SK-N-SH (cell line): ENCODE results near the gene PXK. TPM values are rescaled to one million over a fixed set of nuclear protein-coding genes. Genes with fewer than 3 reads are reported as not detected.

ENCODE experiments used
- CTCF ChIA-PET: fragments of 300-600, 350-600 bp; formaldehyde crosslinking; extraction: SDS; loops from one replicate; lab custom pipeline; 2021; lab: Yijun Ruan, JAX
- POLR2A ChIA-PET: fragments of 350-600 bp; sonication (Branson Sonifier 250); formaldehyde crosslinking; extraction: SDS; loops from one replicate; lab custom pipeline; 2020; ENCODE audit warnings: antibody characterized with exemption, inconsistent platforms; lab: Yijun Ruan, JAX
- DNase-seq: peaks from one replicate; pipeline ENCODE4 v3.0.0; 2012
- H2AFZ ChIP-seq: fragments of 200-600 bp; sonication (generic); 2 replicates; pipeline ENCODE4 v1.8.1; 2016; ENCODE audit warnings: antibody characterized with exemption, mild to moderate bottlenecking, low read depth
- H3F3A ChIP-seq: fragments of 200-600 bp; sonication (generic); replicated peaks from 2 replicates; pipeline ENCODE3; 2016; ENCODE audit warnings: antibody characterized with exemption, mild to moderate bottlenecking; ENCODE audit not compliant: insufficient read depth
- H3K27ac ChIP-seq, 2 experiments: fragments of 200-500 bp in 1 of 2; fragments of 200-600 bp in 1 of 2; sonication (Bioruptor generic) in 1 of 2; sonication (generic), shearing (Covaris generic) in 1 of 2; 2 replicates each; pipeline versions ENCODE4 v1.5.1 to v1.6.1; 2014 to 2016; ENCODE audit warnings: low read depth in 2 of 2, inconsistent platforms in 1 of 2, low read length in 1 of 2, mild to moderate bottlenecking in 1 of 2, mixed read lengths in 1 of 2
- H3K27me3 ChIP-seq: fragments of 200-600 bp; sonication (generic), shearing (Covaris generic); 2 replicates; pipeline ENCODE4 v1.6.1; 2016; ENCODE audit warnings: mixed run types; ENCODE audit not compliant: insufficient read depth
- H3K36me3 ChIP-seq, 2 experiments: fragments of 200-500 bp in 1 of 2; fragments of 200-600 bp in 1 of 2; sonication (Bioruptor generic) in 1 of 2; sonication (generic) in 1 of 2; replicated peaks in 1 of 2; 2 replicates each; pipeline versions ENCODE3 to v1.5.1; 2014 to 2016; ENCODE audit warnings: low read length in 1 of 2, mild to moderate bottlenecking in 1 of 2; ENCODE audit not compliant: insufficient read depth in 2 of 2, control insufficient read depth in 1 of 2
- H3K4me1 ChIP-seq, 2 experiments: fragments of 200-500 bp in 1 of 2; fragments of 200-600 bp in 1 of 2; sonication (Bioruptor generic) in 1 of 2; sonication (generic), shearing (Covaris generic) in 1 of 2; 2 replicates each; pipeline versions ENCODE4 v1.5.1 to v1.6.1; 2014 to 2016; ENCODE audit warnings: low read depth in 1 of 2, low read length in 1 of 2, mixed run types in 1 of 2; ENCODE audit not compliant: insufficient read depth in 2 of 2, control insufficient read depth in 1 of 2
- H3K4me2 ChIP-seq: fragments of 200-600 bp; sonication (generic), shearing (Covaris generic); 2 replicates; pipeline ENCODE4 v1.6.1; 2017; ENCODE audit warnings: mixed run types
- H3K4me3 ChIP-seq, 2 experiments: fragments of 200-500 bp in 1 of 2; fragments of 200-600 bp in 1 of 2; sonication (Bioruptor generic) in 1 of 2; sonication (generic), shearing (Covaris generic) in 1 of 2; 2 replicates each; pipeline versions ENCODE4 v1.5.1 to v1.8.1; 2014 to 2016; ENCODE audit warnings: low read depth in 2 of 2, inconsistent platforms in 1 of 2, low read length in 1 of 2, mild to moderate bottlenecking in 1 of 2, mixed read lengths in 1 of 2, moderate library complexity in 1 of 2
- H3K79me2 ChIP-seq: fragments of 200-600 bp; sonication (generic); 2 replicates; pipeline ENCODE4 v1.8.1; 2017; ENCODE audit warnings: mild to moderate bottlenecking; ENCODE audit not compliant: insufficient read depth
- H3K9ac ChIP-seq: fragments of 200-600 bp; sonication (generic); 2 replicates; pipeline ENCODE4 v1.6.1; 2017; ENCODE audit warnings: mixed run types
- H3K9me2 ChIP-seq: fragments of 200-600 bp; sonication (generic); 2 replicates; pipeline ENCODE4 v1.6.1; 2017; ENCODE audit warnings: mixed run types
- H3K9me3 ChIP-seq: fragments of 200-600 bp; sonication (generic); 2 replicates; pipeline ENCODE4 v1.6.1; 2017; ENCODE audit warnings: mixed run types, mild to moderate bottlenecking, moderate library complexity
- H4K20me1 ChIP-seq: fragments of 200-600 bp; sonication (generic); 2 replicates; pipeline ENCODE4 v1.6.1; 2017; ENCODE audit warnings: mild to moderate bottlenecking, mixed run types; ENCODE audit not compliant: insufficient read depth
- CHD2 ChIP-seq: fragments of 150-350 bp; IDR thresholded peaks from 2 replicates; pipeline ENCODE4 v1.6.1; 2018; ENCODE audit warnings: low read length; ENCODE audit not compliant: partially characterized antibody
- ELF1 ChIP-seq: IDR thresholded peaks from 2 replicates; pipeline ENCODE4 v1.4.0; 2012
- EP300 ChIP-seq, 2 experiments: IDR thresholded peaks; 2 replicates each; pipeline versions ENCODE4 v1.4.0 to v1.6.1; 2012; ENCODE audit warnings: borderline replicate concordance in 1 of 2, low read depth in 1 of 2, low read length in 1 of 2
- FOXJ3 ChIP-seq: sonication (generic); formaldehyde crosslinking; IDR thresholded peaks from 2 replicates; pipeline ENCODE4 v1.5.1; 2020; ENCODE audit warnings: mild to moderate bottlenecking, missing genetic modification reagents
- FOXM1 ChIP-seq: IDR thresholded peaks from 2 replicates; pipeline ENCODE4 v1.4.0; 2012; ENCODE audit warnings: low read depth, mild to moderate bottlenecking
- JUND ChIP-seq: IDR thresholded peaks from 2 replicates; pipeline ENCODE4 v1.4.0; 2012
- MEF2A ChIP-seq: IDR thresholded peaks from 2 replicates; pipeline ENCODE4 v1.4.0; 2012; ENCODE audit warnings: low read depth, borderline replicate concordance
- MXI1 ChIP-seq: IDR thresholded peaks from 2 replicates; pipeline ENCODE4 v1.6.1; 2012; ENCODE audit warnings: mild to moderate bottlenecking, low read depth, low read length, improper control_type of control experiment
- POLR2AphosphoS5 ChIP-seq: IDR thresholded peaks from 2 replicates; pipeline ENCODE4 v1.6.1; 2012; ENCODE audit warnings: low read depth, low read length
- RCOR1 ChIP-seq: fragments of 150-350 bp; IDR thresholded peaks from 2 replicates; pipeline ENCODE4 v1.6.1; 2017; ENCODE audit warnings: antibody characterized with exemption, low read length
- RFX5 ChIP-seq: IDR thresholded peaks from 2 replicates; pipeline ENCODE4 v1.6.1; 2012; ENCODE audit warnings: mild to moderate bottlenecking, improper control_type of control experiment, low read length
- RXRA ChIP-seq: IDR thresholded peaks from 2 replicates; pipeline ENCODE4 v1.4.0; 2012; ENCODE audit warnings: low read depth, mild to moderate bottlenecking, borderline replicate concordance
- TCF12 ChIP-seq: IDR thresholded peaks from 2 replicates; pipeline ENCODE4 v1.4.0; 2012
- WGBS: methylation state at CpG from one replicate; pipeline ENCODE4 v1.1.6; 2017; ENCODE audit warnings: low lambda C conversion rate; 5-methylcytosine and 5-hydroxymethylcytosine counted together
- polyA plus RNA-seq, 3 experiments: library from polyadenylated mRNA; depleted of rRNA; stranded (reverse); fragments of >200 nt; gene quantifications; 2 replicates each; pipeline ENCODE4 v1.2.3, GENCODE V29; 2012
- TF ChIP-seq, protein P1 (sequence below): IDR thresholded peaks from 2 replicates; pipeline ENCODE4 v1.4.0; 2012; ENCODE audit warnings: low read depth, borderline replicate concordance
- TF ChIP-seq, protein P2 (sequence below): IDR thresholded peaks from 2 replicates; pipeline ENCODE4 v1.6.1; 2012; ENCODE audit warnings: mild to moderate bottlenecking, low read depth, low read length, moderate library complexity
- TF ChIP-seq, protein P3 (sequence below): IDR thresholded peaks from 2 replicates; pipeline ENCODE4 v1.4.0; 2012; ENCODE audit warnings: low read depth
- TF ChIP-seq, protein P4 (sequence below): IDR thresholded peaks from 2 replicates; pipeline ENCODE4 v1.4.0; 2012; ENCODE audit warnings: low read depth, borderline replicate concordance
- TF ChIP-seq, protein P5 (sequence below): fragments of 200-600 bp; sonication (generic); IDR thresholded peaks from 2 replicates; pipeline ENCODE4 v1.6.1; 2017; ENCODE audit warnings: antibody characterized with exemption, mild to moderate bottlenecking, moderate library complexity

PXK gene
- polyA plus RNA-seq, 1 of the 3 experiments (the other 2 are of a cell fraction): 8.4 TPM

DNA sequence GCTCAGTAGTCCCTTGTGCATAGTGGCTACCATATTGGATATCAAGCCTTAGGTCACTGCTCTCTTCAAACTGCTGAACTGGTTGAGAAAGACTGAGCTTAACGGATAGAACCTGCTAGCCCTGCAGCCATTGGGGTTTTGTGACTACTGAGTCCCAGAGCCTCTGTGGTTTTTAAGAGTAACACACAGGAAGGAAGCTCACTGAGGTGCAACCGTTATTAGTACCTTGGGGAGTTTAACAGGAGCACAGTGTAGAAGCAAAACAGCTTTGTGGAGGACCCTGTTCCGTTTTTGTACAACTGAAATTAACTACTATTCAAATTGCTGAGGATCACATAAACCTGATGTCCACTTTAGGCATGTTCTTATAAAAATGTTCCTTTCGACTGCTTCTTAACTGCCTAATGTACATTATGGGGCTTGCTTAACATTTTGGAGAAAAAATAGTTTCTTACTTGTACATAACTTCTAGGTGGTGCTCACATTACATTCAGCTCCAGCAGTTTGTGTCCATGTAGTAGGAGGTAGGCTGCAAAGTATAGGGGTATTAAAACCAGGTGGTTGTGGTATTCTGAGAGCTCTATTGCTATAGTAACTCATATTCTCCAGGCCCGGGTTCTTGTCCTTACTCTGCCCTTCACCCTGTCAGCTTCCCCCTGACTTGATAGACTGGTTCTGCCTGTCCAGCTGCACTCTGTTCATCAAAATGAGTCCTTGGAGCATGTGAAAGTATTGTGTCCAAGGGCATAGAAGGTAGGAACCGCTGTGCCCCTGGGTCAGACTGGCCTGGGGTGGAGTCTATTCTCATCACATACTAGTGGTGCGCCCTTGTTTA, 17.3 kb downstream of the PXK start:
- CTCF ChIA-PET: interaction anchor here (0.8 to 2.4 kb wide), 7 partner anchors 9 to 141 kb away, joined by 3 to 10 read pairs (median 7); partner anchors contain the start of genes HTD2, PXK and RPP14
- TF ChIP-seq, protein P1, sequence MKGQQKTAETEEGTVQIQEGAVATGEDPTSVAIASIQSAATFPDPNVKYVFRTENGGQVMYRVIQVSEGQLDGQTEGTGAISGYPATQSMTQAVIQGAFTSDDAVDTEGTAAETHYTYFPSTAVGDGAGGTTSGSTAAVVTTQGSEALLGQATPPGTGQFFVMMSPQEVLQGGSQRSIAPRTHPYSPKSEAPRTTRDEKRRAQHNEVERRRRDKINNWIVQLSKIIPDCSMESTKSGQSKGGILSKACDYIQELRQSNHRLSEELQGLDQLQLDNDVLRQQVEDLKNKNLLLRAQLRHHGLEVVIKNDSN: no peak
- TF ChIP-seq FOXM1 (no peak), POLR2AphosphoS5 (no peak)
- TF ChIP-seq, all 33 proteins: peak for 0

DNA sequence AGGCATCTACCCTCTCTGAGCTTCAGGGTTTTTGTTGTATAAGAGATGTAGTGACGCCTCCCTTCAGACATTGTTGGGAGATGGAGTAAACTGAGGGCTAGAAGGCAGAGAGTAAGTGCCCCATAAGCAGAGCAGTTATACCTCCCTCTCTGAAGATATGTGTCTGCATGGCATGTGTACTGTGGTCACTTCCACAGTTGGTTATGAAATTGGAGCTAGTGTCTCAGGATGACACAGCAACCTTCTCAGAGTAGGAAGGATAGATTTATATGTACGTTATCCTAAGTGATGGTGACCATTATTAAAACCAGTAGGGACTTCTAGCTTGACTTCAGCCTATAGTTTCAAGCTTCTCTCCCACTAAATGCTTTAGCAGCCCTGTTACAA, 17.9 kb downstream of the PXK start:
- no peak overlapping the region for H3K9ac ChIP-seq
- no peak overlapping the region for H2AFZ ChIP-seq
- DNase-seq: no peak
- ChIA-PET POLR2A (no interaction called here), CTCF (interaction anchor here (0.6 to 2.4 kb wide), 7 partner anchors 8 to 267 kb away, joined by 3 to 10 read pairs (median 7); partner anchors contain the start of genes HTD2, PXK and RPP14)
- H3K36me3 ChIP-seq: no peaks in the 10 kb centered on the region
- TF ChIP-seq, protein P2, sequence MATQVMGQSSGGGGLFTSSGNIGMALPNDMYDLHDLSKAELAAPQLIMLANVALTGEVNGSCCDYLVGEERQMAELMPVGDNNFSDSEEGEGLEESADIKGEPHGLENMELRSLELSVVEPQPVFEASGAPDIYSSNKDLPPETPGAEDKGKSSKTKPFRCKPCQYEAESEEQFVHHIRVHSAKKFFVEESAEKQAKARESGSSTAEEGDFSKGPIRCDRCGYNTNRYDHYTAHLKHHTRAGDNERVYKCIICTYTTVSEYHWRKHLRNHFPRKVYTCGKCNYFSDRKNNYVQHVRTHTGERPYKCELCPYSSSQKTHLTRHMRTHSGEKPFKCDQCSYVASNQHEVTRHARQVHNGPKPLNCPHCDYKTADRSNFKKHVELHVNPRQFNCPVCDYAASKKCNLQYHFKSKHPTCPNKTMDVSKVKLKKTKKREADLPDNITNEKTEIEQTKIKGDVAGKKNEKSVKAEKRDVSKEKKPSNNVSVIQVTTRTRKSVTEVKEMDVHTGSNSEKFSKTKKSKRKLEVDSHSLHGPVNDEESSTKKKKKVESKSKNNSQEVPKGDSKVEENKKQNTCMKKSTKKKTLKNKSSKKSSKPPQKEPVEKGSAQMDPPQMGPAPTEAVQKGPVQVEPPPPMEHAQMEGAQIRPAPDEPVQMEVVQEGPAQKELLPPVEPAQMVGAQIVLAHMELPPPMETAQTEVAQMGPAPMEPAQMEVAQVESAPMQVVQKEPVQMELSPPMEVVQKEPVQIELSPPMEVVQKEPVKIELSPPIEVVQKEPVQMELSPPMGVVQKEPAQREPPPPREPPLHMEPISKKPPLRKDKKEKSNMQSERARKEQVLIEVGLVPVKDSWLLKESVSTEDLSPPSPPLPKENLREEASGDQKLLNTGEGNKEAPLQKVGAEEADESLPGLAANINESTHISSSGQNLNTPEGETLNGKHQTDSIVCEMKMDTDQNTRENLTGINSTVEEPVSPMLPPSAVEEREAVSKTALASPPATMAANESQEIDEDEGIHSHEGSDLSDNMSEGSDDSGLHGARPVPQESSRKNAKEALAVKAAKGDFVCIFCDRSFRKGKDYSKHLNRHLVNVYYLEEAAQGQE: no peak
- TF ChIP-seq FOXJ3 (CRISPR knock-in tag) (no peak), JUND (no peak), ELF1 (no peak), FOXM1 (no peak), EP300 (IDR thresholded peaks at IDR 0.05; ENCODE audit: borderline replicate concordance in 1 of 2, low read depth in 1 of 2, low read length in 1 of 2) (no peak), RXRA (no peak), MEF2A (no peak), MXI1 (no peak), RFX5 (no peak), TCF12 (no peak), RCOR1 (no peak), CHD2 (no peak)
- TF ChIP-seq, protein P3, sequence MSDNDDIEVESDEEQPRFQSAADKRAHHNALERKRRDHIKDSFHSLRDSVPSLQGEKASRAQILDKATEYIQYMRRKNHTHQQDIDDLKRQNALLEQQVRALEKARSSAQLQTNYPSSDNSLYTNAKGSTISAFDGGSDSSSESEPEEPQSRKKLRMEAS: no peak
- TF ChIP-seq, protein P4, sequence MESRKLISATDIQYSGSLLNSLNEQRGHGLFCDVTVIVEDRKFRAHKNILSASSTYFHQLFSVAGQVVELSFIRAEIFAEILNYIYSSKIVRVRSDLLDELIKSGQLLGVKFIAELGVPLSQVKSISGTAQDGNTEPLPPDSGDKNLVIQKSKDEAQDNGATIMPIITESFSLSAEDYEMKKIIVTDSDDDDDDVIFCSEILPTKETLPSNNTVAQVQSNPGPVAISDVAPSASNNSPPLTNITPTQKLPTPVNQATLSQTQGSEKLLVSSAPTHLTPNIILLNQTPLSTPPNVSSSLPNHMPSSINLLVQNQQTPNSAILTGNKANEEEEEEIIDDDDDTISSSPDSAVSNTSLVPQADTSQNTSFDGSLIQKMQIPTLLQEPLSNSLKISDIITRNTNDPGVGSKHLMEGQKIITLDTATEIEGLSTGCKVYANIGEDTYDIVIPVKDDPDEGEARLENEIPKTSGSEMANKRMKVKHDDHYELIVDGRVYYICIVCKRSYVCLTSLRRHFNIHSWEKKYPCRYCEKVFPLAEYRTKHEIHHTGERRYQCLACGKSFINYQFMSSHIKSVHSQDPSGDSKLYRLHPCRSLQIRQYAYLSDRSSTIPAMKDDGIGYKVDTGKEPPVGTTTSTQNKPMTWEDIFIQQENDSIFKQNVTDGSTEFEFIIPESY: no peak
- TF ChIP-seq, protein P5, sequence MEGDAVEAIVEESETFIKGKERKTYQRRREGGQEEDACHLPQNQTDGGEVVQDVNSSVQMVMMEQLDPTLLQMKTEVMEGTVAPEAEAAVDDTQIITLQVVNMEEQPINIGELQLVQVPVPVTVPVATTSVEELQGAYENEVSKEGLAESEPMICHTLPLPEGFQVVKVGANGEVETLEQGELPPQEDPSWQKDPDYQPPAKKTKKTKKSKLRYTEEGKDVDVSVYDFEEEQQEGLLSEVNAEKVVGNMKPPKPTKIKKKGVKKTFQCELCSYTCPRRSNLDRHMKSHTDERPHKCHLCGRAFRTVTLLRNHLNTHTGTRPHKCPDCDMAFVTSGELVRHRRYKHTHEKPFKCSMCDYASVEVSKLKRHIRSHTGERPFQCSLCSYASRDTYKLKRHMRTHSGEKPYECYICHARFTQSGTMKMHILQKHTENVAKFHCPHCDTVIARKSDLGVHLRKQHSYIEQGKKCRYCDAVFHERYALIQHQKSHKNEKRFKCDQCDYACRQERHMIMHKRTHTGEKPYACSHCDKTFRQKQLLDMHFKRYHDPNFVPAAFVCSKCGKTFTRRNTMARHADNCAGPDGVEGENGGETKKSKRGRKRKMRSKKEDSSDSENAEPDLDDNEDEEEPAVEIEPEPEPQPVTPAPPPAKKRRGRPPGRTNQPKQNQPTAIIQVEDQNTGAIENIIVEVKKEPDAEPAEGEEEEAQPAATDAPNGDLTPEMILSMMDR: no peak
- H3K79me2 ChIP-seq: peaks cover 11% of the 10 kb centered on the region
- H3K9me3 ChIP-seq: no peaks in the 10 kb centered on the region
- H4K20me1 ChIP-seq: no peaks in the 10 kb centered on the region
- H3F3A ChIP-seq: no peaks in the 10 kb centered on the region
- no peaks in the 10 kb centered on the region for H3K27me3 ChIP-seq
- H3K4me2 ChIP-seq: no peak overlapping the region
- no peaks in the 10 kb centered on the region for H3K9me2 ChIP-seq
- H3K4me3 ChIP-seq: no peak overlapping the region
- H3K27ac ChIP-seq: no peak overlapping the region
- 94% methylated on average over 2 of the region's 2 CpGs for WGBS
- H3K4me1 ChIP-seq: peaks cover 0 to 4% of the 10 kb centered on the region in 2 experiments; a peak in 1 of 4 replicates

More for the DNA sequence above, 17.3 kb downstream of the PXK start:
- no peaks in the 10 kb centered on the region for H3K9me3 ChIP-seq
- 88% methylated on average over 7 of the region's 7 CpGs for WGBS
- no peak overlapping the region for H2AFZ ChIP-seq
- no peak overlapping the region for H3K9ac ChIP-seq
- H3K4me3 ChIP-seq: no peak overlapping the region
- DNase-seq: no peak
- peaks cover 11% of the 10 kb centered on the region for H3K79me2 ChIP-seq
- H3K4me1 ChIP-seq: peaks cover 0 to 4% of the 10 kb centered on the region in 2 experiments; a peak in 1 of 4 replicates
- H3K27ac ChIP-seq: no peak overlapping the region
- H4K20me1 ChIP-seq: no peaks in the 10 kb centered on the region
- no peaks in the 10 kb centered on the region for H3K27me3 ChIP-seq
- no peak overlapping the region for H3K4me2 ChIP-seq
- POLR2A ChIA-PET: no interaction called here
- H3F3A ChIP-seq: no peaks in the 10 kb centered on the region
- no peaks in the 10 kb centered on the region for H3K9me2 ChIP-seq
- H3K36me3 ChIP-seq: no peaks in the 10 kb centered on the region
